ENCODE results near the gene ASMT.

DNA sequence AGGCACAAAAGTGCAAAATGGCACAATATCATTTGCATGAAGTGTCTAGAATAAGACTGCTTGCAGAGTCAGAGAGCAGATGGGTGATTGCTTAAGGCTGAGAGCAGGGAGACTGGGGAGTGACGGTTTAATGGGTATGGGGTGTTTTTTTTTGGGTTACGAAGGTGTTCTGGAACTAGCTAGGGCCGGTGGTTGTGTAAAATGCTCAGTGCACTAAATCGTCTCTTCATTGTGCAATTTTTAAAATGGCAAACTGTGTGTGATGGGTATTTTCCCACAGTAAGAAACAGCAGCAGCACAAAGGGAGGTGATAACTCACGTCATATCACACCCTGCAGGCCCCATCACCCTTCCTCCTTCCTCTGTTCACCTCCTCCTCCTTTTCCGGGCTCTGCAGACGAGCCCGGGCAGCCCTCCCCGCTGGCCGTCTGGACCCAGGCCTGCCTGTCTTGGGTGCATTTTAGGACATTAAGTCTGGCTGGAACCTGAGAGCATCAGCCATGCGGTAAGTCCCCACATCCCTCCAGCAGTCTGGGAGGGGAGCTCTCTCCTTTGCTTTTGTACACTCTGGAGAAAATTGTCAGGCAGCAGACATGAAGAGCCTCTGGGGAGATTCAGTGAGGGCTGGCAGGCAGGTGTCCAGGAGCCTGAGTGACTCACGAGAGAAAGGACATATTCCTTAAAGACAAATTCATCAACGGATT lies 42.7 kb downstream of the ASMT start:
- TF ChIP-seq, protein P1, sequence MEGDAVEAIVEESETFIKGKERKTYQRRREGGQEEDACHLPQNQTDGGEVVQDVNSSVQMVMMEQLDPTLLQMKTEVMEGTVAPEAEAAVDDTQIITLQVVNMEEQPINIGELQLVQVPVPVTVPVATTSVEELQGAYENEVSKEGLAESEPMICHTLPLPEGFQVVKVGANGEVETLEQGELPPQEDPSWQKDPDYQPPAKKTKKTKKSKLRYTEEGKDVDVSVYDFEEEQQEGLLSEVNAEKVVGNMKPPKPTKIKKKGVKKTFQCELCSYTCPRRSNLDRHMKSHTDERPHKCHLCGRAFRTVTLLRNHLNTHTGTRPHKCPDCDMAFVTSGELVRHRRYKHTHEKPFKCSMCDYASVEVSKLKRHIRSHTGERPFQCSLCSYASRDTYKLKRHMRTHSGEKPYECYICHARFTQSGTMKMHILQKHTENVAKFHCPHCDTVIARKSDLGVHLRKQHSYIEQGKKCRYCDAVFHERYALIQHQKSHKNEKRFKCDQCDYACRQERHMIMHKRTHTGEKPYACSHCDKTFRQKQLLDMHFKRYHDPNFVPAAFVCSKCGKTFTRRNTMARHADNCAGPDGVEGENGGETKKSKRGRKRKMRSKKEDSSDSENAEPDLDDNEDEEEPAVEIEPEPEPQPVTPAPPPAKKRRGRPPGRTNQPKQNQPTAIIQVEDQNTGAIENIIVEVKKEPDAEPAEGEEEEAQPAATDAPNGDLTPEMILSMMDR (IDR thresholded peaks at IDR 0.05), result no peak
- TF ChIP-seq POLR2AphosphoS5 (IDR thresholded peaks at IDR 0.05), result no peak
- no peak for TF ChIP-seq POLR2A (IDR thresholded peaks at IDR 0.05)
